Uterus (tissue), 2 donors: ENCODE data around the gene TOLLIP.

ENCODE experiments used
- POLR2A ChIP-seq, 2 donors: fragments of 450-650 bp; IDR thresholded peaks; one replicate each; pipeline ENCODE4 v1.6.1; 2016; ENCODE audit warnings: antibody characterized with exemption in 2 of 2, mild to moderate bottlenecking in 1 of 2, moderate library complexity in 1 of 2
- TF ChIP-seq, protein P1 (sequence below), 4 experiments: fragments of 200-600 bp in 2 of 4; fragments of 450-650 bp in 2 of 4; sonication (generic) in 2 of 4; IDR thresholded peaks; one replicate each; pipeline ENCODE4 v1.5.1; 2016 to 2019; ENCODE audit warnings: antibody characterized with exemption in 4 of 4, mild to moderate bottlenecking in 2 of 4, moderate library complexity in 1 of 4

DNA sequence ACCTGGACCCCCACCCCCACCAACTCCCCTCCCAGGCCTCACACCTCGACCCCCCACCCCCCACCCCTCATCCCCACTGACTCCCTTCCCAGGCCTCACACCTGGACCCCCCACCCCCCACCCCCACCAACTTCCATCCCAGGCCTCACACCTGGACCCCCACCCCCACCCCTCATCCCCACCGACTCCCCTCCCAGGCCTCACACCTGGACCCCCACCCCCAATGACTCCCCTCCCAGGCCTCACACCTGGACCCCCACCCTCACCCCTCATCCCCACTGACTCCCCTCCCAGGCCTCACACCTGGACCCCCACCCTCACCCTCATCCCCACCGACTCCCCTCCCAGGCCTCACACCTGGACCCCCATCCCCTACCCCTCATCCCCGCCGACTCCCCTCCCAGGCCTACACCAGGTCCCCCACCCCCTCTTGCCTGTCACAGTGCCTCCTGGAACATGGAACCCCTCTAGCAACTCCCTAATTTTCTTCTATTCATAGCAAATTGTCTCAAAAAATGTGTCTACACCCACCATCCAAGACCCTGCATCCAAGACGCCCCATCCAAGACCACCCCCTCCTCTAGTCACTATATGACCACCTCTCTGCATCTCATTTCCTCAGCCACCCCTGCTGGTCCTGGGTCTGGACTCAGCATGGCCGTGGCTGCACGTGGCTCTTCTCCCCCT is 43.4 kb upstream of the TOLLIP start:
- TF ChIP-seq, protein P1, sequence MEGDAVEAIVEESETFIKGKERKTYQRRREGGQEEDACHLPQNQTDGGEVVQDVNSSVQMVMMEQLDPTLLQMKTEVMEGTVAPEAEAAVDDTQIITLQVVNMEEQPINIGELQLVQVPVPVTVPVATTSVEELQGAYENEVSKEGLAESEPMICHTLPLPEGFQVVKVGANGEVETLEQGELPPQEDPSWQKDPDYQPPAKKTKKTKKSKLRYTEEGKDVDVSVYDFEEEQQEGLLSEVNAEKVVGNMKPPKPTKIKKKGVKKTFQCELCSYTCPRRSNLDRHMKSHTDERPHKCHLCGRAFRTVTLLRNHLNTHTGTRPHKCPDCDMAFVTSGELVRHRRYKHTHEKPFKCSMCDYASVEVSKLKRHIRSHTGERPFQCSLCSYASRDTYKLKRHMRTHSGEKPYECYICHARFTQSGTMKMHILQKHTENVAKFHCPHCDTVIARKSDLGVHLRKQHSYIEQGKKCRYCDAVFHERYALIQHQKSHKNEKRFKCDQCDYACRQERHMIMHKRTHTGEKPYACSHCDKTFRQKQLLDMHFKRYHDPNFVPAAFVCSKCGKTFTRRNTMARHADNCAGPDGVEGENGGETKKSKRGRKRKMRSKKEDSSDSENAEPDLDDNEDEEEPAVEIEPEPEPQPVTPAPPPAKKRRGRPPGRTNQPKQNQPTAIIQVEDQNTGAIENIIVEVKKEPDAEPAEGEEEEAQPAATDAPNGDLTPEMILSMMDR (IDR thresholded peaks at IDR 0.05), result no peak
- no peak for TF ChIP-seq POLR2A (IDR thresholded peaks at IDR 0.05)
